ENCODE measurements around the gene SCART1.
"Not testable (repeated sequence)": the region's sequence is repeated elsewhere in the genome, so short reads cannot be mapped to it uniquely, and the experiment has no call there.

The SCART1 gene

GRCh38 chr10:133467286-133467911, 13.7 kb downstream of the SCART1 start:
- in situ Hi-C loops (cut with HindIII; ENCODE audit: low sequenced_read_pairs), result no loop called here

GRCh38 chr10:133469205-133469604, 15.5 kb downstream of the SCART1 start:
- in situ Hi-C loops (cut with HindIII; ENCODE audit: low sequenced_read_pairs), result not testable (repeated sequence)

GRCh38 chr10:133471300-133472109, 17.8 kb downstream of the SCART1 start:
- in situ Hi-C loops (cut with HindIII; ENCODE audit: low sequenced_read_pairs), result no loop called here

- in situ Hi-C loops (cut with HindIII; ENCODE audit: low sequenced_read_pairs), result no loop called here
These were observed 19.5 kb downstream of the SCART1 start for GRCh38 chr10:133473270-133473669.

GRCh38 chr10:133474027-133474426, 20.3 kb downstream of the SCART1 start:
- in situ Hi-C loops (cut with HindIII; ENCODE audit: low sequenced_read_pairs), result no loop called here

GRCh38 chr10:133474665-133475424, 21.1 kb downstream of the SCART1 start:
- in situ Hi-C loops (cut with HindIII; ENCODE audit: low sequenced_read_pairs), result no loop called here

- in situ Hi-C loops (cut with HindIII; ENCODE audit: low sequenced_read_pairs), result no loop called here
These were observed 21.6 kb downstream of the SCART1 start for GRCh38 chr10:133475425-133475734.

GRCh38 chr10:133475821-133476640, 22.3 kb downstream of the SCART1 start:
- in situ Hi-C loops (cut with HindIII; ENCODE audit: low sequenced_read_pairs), result no loop called here

- in situ Hi-C loops (cut with HindIII; ENCODE audit: low sequenced_read_pairs), result no loop called here
These were observed 22.9 kb downstream of the SCART1 start for GRCh38 chr10:133476641-133476990.

- in situ Hi-C loops (cut with HindIII; ENCODE audit: low sequenced_read_pairs), result no loop called here
These were observed 27.4 kb downstream of the SCART1 start for GRCh38 chr10:133481086-133481643.

GRCh38 chr10:133481657-133482056, 27.9 kb downstream of the SCART1 start:
- in situ Hi-C loops (cut with HindIII; ENCODE audit: low sequenced_read_pairs), result no loop called here

- in situ Hi-C loops (cut with HindIII; ENCODE audit: low sequenced_read_pairs), result no loop called here
These were observed 31.1 kb downstream of the SCART1 start for GRCh38 chr10:133484818-133485217.

GRCh38 chr10:133487085-133487484, 33.3 kb downstream of the SCART1 start:
- in situ Hi-C loops (cut with HindIII; ENCODE audit: low sequenced_read_pairs), result no loop called here

- in situ Hi-C loops (cut with HindIII; ENCODE audit: low sequenced_read_pairs), result no loop called here
These were observed 34.6 kb downstream of the SCART1 start for GRCh38 chr10:133488354-133488753.

- in situ Hi-C loops (cut with HindIII; ENCODE audit: low sequenced_read_pairs), result no loop called here
These were observed 36.3 kb downstream of the SCART1 start for GRCh38 chr10:133489816-133490588.

GRCh38 chr10:133493562-133493961, 39.8 kb downstream of the SCART1 start:
- in situ Hi-C loops (cut with HindIII; ENCODE audit: low sequenced_read_pairs), result not testable (repeated sequence)

GRCh38 chr10:133497363-133497762, 43.6 kb downstream of the SCART1 start:
- in situ Hi-C loops (cut with HindIII; ENCODE audit: low sequenced_read_pairs), result not testable (repeated sequence)

GRCh38 chr10:133499176-133499575, 45.4 kb downstream of the SCART1 start:
- in situ Hi-C loops (cut with HindIII; ENCODE audit: low sequenced_read_pairs), result not testable (repeated sequence)

- in situ Hi-C loops (cut with HindIII; ENCODE audit: low sequenced_read_pairs), result not testable (repeated sequence)
These were observed 47.2 kb downstream of the SCART1 start for GRCh38 chr10:133500897-133501296.

GRCh38 chr10:133509700-133510099, 56.0 kb downstream of the SCART1 start:
- in situ Hi-C loops (cut with HindIII; ENCODE audit: low sequenced_read_pairs), result no loop called here

Data from endothelial cell of hepatic sinusoid (primary cell).